Neural cell (in vitro differentiated cells): Measurements from ENCODE around the gene PRKACA. TPM values are rescaled to one million over a fixed set of nuclear protein-coding genes. Genes with fewer than 3 reads are reported as not detected.

Source experiments
- H2AFZ ChIP-seq: fragments of 200-600, 300-800 bp; sonication (generic), shearing (Covaris generic); 2 replicates; pipeline ENCODE4 v1.6.0; 2014; ENCODE audit warnings: low read depth, mild to moderate bottlenecking, antibody characterized with exemption, low read length, moderate library complexity
- H3F3A ChIP-seq: fragments of 200-600 bp; shearing (Covaris generic); 2 replicates; pipeline ENCODE4 v1.6.1; 2016; ENCODE audit warnings: mild to moderate bottlenecking, moderate library complexity, mixed read lengths, antibody characterized with exemption, low read length; ENCODE audit not compliant: insufficient read depth, poor library complexity, severe bottlenecking
- H3K27ac ChIP-seq: fragments of 200-600, 300-800 bp; sonication (generic), shearing (Covaris generic); 2 replicates; pipeline ENCODE4 v1.5.1; 2014; ENCODE audit warnings: mild to moderate bottlenecking, low read length, moderate library complexity
- H3K27me3 ChIP-seq: fragments of 300-800, 200-600 bp; sonication (generic), shearing (Covaris generic); 2 replicates; pipeline ENCODE4 v1.6.0; 2014; ENCODE audit warnings: mild to moderate bottlenecking, low read depth, low read length, moderate library complexity; ENCODE audit not compliant: insufficient read depth
- H3K36me3 ChIP-seq: fragments of 300-800, 200-600 bp; sonication (generic), shearing (Covaris generic); 2 replicates; pipeline ENCODE4 v1.5.1; 2014; ENCODE audit warnings: mild to moderate bottlenecking, antibody characterized with exemption, low read length, moderate library complexity; ENCODE audit not compliant: insufficient read depth
- H3K4me2 ChIP-seq: fragments of 300-800, 200-600 bp; sonication (generic), shearing (Covaris generic); 2 replicates; pipeline ENCODE4 v1.6.0; 2014; ENCODE audit warnings: mild to moderate bottlenecking, low read length
- H3K4me3 ChIP-seq: fragments of 300-800, 200-600 bp; sonication (generic), shearing (Covaris generic); 2 replicates; pipeline ENCODE4 v1.5.1; 2014; ENCODE audit warnings: mild to moderate bottlenecking, low read length, moderate library complexity
- H3K79me2 ChIP-seq: fragments of 200-600 bp; shearing (Covaris generic); replicated peaks from 2 replicates; pipeline ENCODE4 v1.6.0; 2014; ENCODE audit warnings: mild to moderate bottlenecking, low read length, moderate library complexity; ENCODE audit not compliant: insufficient read depth
- H3K9ac ChIP-seq: fragments of 300-800, 200-600 bp; sonication (generic), shearing (Covaris generic); 2 replicates; pipeline ENCODE4 v1.6.1; 2016; ENCODE audit warnings: mild to moderate bottlenecking, low read length, mixed read lengths
- H3K9me2 ChIP-seq: fragments of 200-600 bp; shearing (Covaris generic); 2 replicates; pipeline ENCODE4 v1.6.1; 2016; ENCODE audit warnings: mild to moderate bottlenecking, low read length, mixed read lengths; ENCODE audit not compliant: insufficient read depth
- H3K9me3 ChIP-seq: fragments of 200-600, 300-800 bp; sonication (generic), shearing (Covaris generic); 2 replicates; pipeline ENCODE4 v1.6.1; 2016; ENCODE audit warnings: mild to moderate bottlenecking, mixed run types, low read length, moderate library complexity, mixed read lengths
- H4K20me1 ChIP-seq: fragments of 200-600 bp; shearing (Covaris generic); 2 replicates; pipeline ENCODE4 v1.6.1; 2016; ENCODE audit warnings: mild to moderate bottlenecking, mixed run types; ENCODE audit not compliant: insufficient read depth
- EP300 ChIP-seq: fragments of 450-650 bp; conservative IDR thresholded peaks from 2 replicates; pipeline ENCODE4 v1.6.1; 2014; ENCODE audit warnings: antibody characterized with exemption, mild to moderate bottlenecking, moderate library complexity; ENCODE audit not compliant: poor library complexity, severe bottlenecking
- EZH2 ChIP-seq: fragments of 200-600, 300-800 bp; shearing (Covaris generic), sonication (generic); IDR thresholded peaks from 2 replicates; pipeline ENCODE4 v1.6.1; 2014; ENCODE audit warnings: antibody characterized with exemption, low read length, borderline replicate concordance, mild to moderate bottlenecking; ENCODE audit not compliant: insufficient read depth, poor library complexity, severe bottlenecking
- MXI1 ChIP-seq: fragments of 450-650 bp; conservative IDR thresholded peaks from 2 replicates; pipeline ENCODE4 v1.6.1; 2014; ENCODE audit warnings: antibody characterized with exemption, mild to moderate bottlenecking; ENCODE audit not compliant: poor library complexity, severe bottlenecking
- POLR2AphosphoS5 ChIP-seq: IDR thresholded peaks from 2 replicates; pipeline ENCODE4 v1.6.1; 2012
- RAD21 ChIP-seq: fragments of 450-650 bp; conservative IDR thresholded peaks from 2 replicates; pipeline ENCODE4 v1.6.1; 2014; ENCODE audit warnings: antibody characterized with exemption, mild to moderate bottlenecking, moderate library complexity
- SMC3 ChIP-seq: fragments of 450-650 bp; conservative IDR thresholded peaks from 2 replicates; pipeline ENCODE4 v1.6.1; 2014; ENCODE audit warnings: antibody characterized with exemption, mild to moderate bottlenecking, moderate library complexity; ENCODE audit not compliant: poor library complexity
- TAF1 ChIP-seq: IDR thresholded peaks from 2 replicates; pipeline ENCODE4 v1.6.1; 2012; ENCODE audit warnings: low read depth
- polyA plus RNA-seq: library from polyadenylated mRNA; depleted of rRNA; stranded (reverse); fragments of >200 nt; gene quantifications from 2 replicates; pipeline ENCODE4 v1.2.3, GENCODE V29; 2014
- TF ChIP-seq, protein P1 (sequence below): IDR thresholded peaks from 2 replicates; pipeline ENCODE4 v1.6.1; 2012; ENCODE audit warnings: borderline replicate concordance
- TF ChIP-seq, protein P2 (sequence below): fragments of 450-650 bp; IDR thresholded peaks from 2 replicates; pipeline ENCODE4 v1.5.1; 2014; ENCODE audit warnings: antibody characterized with exemption, mild to moderate bottlenecking, moderate library complexity; ENCODE audit not compliant: poor library complexity, severe bottlenecking

Gene PRKACA
- polyA plus RNA-seq, 1 donor from 2014 or later, result 11.7 TPM

GRCh38 chr19:14072535-14073260 lies 44.9 kb downstream of the PRKACA start, which contains the start of gene MISP3 (continued):
- no peak for TF ChIP-seq MXI1

DNA sequence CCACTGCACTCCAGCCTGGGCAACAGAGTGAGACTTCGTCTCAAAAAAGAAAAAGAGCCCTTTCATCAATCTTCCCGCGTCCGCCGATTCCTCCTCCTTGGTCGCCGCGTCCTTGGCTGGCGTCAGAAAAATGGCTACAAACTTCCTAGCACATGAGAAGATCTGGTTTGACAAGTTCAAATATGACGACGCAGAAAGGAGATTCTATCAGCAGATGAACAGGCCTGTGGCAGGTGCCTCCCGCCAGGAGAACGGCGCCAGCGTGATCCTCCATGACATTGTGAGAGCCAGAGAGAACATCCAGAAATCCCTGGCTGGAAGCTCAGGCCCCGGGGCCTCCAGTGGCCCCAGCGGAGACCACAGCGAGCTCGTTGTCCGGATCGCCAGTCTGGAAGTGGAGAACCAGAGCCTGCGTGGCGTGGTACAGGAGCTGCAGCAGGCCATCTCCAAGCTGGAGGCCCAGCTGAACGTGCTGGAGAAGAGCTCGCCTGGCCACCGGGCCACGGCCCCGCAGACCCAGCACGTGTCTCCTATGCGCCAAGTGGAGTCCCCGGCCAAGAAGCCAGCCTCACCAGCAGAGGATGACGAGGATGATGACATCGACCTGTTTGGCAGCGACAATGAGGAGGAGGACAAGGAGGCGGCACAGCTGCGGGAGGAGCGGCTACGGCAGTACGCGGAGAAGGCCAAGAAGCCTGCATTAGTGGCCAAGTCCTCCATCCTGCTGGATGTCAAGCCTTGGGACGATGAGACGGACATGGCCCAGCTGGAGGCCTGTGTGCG lies 47.1 kb downstream of the PRKACA start:
- Histone ChIP-seq H3K36me3 (no peaks in the 10 kb centered on the region), H4K20me1 (no peaks in the 10 kb centered on the region), H2AFZ (no peak overlapping the region), H3K4me3 (no peak overlapping the region), H3K27ac (no peak overlapping the region), H3K9me3 (no peaks in the 10 kb centered on the region), H3K9me2 (no peaks in the 10 kb centered on the region), H3K9ac (no peak overlapping the region), H3K4me2 (no peak overlapping the region), H3K27me3 (peaks cover 15% of the 10 kb centered on the region), H3K79me2 (no peaks in the 10 kb centered on the region), H3F3A (no peaks in the 10 kb centered on the region)
- TF ChIP-seq EP300 (no peak), MXI1 (no peak), RAD21 (no peak), TAF1 (no peak), POLR2AphosphoS5 (no peak), EZH2 (no peak), SMC3 (no peak)
- TF ChIP-seq, protein P1, sequence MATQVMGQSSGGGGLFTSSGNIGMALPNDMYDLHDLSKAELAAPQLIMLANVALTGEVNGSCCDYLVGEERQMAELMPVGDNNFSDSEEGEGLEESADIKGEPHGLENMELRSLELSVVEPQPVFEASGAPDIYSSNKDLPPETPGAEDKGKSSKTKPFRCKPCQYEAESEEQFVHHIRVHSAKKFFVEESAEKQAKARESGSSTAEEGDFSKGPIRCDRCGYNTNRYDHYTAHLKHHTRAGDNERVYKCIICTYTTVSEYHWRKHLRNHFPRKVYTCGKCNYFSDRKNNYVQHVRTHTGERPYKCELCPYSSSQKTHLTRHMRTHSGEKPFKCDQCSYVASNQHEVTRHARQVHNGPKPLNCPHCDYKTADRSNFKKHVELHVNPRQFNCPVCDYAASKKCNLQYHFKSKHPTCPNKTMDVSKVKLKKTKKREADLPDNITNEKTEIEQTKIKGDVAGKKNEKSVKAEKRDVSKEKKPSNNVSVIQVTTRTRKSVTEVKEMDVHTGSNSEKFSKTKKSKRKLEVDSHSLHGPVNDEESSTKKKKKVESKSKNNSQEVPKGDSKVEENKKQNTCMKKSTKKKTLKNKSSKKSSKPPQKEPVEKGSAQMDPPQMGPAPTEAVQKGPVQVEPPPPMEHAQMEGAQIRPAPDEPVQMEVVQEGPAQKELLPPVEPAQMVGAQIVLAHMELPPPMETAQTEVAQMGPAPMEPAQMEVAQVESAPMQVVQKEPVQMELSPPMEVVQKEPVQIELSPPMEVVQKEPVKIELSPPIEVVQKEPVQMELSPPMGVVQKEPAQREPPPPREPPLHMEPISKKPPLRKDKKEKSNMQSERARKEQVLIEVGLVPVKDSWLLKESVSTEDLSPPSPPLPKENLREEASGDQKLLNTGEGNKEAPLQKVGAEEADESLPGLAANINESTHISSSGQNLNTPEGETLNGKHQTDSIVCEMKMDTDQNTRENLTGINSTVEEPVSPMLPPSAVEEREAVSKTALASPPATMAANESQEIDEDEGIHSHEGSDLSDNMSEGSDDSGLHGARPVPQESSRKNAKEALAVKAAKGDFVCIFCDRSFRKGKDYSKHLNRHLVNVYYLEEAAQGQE, result no peak
- TF ChIP-seq, protein P2, sequence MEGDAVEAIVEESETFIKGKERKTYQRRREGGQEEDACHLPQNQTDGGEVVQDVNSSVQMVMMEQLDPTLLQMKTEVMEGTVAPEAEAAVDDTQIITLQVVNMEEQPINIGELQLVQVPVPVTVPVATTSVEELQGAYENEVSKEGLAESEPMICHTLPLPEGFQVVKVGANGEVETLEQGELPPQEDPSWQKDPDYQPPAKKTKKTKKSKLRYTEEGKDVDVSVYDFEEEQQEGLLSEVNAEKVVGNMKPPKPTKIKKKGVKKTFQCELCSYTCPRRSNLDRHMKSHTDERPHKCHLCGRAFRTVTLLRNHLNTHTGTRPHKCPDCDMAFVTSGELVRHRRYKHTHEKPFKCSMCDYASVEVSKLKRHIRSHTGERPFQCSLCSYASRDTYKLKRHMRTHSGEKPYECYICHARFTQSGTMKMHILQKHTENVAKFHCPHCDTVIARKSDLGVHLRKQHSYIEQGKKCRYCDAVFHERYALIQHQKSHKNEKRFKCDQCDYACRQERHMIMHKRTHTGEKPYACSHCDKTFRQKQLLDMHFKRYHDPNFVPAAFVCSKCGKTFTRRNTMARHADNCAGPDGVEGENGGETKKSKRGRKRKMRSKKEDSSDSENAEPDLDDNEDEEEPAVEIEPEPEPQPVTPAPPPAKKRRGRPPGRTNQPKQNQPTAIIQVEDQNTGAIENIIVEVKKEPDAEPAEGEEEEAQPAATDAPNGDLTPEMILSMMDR, result no peak

DNA sequence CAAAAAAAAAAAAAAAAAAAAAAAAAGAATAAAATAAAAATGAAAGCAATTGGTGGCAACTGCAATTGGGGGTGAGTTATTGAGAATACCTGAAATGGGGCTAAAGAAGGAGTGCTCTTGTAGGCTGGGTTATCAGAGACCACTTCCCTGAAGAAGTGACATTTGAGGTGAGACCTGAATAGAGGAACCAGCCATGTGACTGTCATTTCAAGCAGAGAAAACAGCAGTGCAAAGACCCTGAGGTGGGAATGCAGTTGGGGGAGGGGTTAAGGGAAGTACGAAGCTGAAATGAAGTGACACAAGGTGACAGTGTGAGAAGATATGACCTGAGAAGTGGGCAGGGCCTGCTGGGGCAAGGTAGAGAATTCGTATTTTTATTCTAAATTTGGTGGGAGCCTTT lies 51.4 kb downstream of the PRKACA start:
- Histone ChIP-seq H3K36me3 (no peaks in the 10 kb centered on the region), H2AFZ (no peak overlapping the region), H3K9me3 (no peaks in the 10 kb centered on the region), H3K27ac (no peak overlapping the region), H3K9me2 (no peaks in the 10 kb centered on the region), H3K27me3 (no peaks in the 10 kb centered on the region), H3K4me3 (no peak overlapping the region), H3F3A (no peaks in the 10 kb centered on the region), H3K9ac (no peak overlapping the region), H3K79me2 (no peaks in the 10 kb centered on the region), H4K20me1 (no peaks in the 10 kb centered on the region), H3K4me2 (no peak overlapping the region)
- TF ChIP-seq SMC3, result no peak
- no peak for TF ChIP-seq EZH2
- TF ChIP-seq, protein P2, result no peak
